OCI-LY7 (cell line): ENCODE results near the gene ATXN7L3. TPM values are rescaled to one million over a fixed set of nuclear protein-coding genes. Genes with fewer than 3 reads are reported as not detected.

Source experiments
- BruUV-seq: library from RNA; stranded (reverse); fragments of 400-500 nt; replicated peaks from 2 replicates; lab custom pipeline; 2021; lab: Mats Ljungman, UMichigan
- CTCF ChIA-PET: fragments of 300-600 bp; sonication (Branson Sonifier 250); formaldehyde crosslinking; loops from one replicate; lab custom pipeline; 2022; ENCODE audit warnings: antibody characterized with exemption; ENCODE audit not compliant: unreplicated experiment; lab: Charles Lee
- POLR2A ChIA-PET: fragments of 300-600 bp; sonication (Branson Sonifier 250); formaldehyde crosslinking; loops from one replicate; lab custom pipeline; 2022; ENCODE audit warnings: antibody characterized with exemption; lab: Charles Lee
- DNase-seq: peaks from one replicate; pipeline ENCODE4 v3.0.0-alpha.2; 2015; ENCODE audit warnings: low spot score
- H2AFZ ChIP-seq: fragments of 200-600 bp; sonication (generic), shearing (Covaris generic); 2 replicates; pipeline ENCODE4 v1.6.1; 2014; ENCODE audit warnings: mild to moderate bottlenecking, antibody characterized with exemption, low read length, moderate library complexity
- H3K27ac ChIP-seq: fragments of 200-600 bp; sonication (generic); 2 replicates; pipeline ENCODE4 v1.5.1; 2014; ENCODE audit warnings: mixed run types, low read depth, mild to moderate bottlenecking, moderate library complexity, low read length, inconsistent platforms; ENCODE audit not compliant: poor library complexity, severe bottlenecking
- H3K36me3 ChIP-seq: fragments of 200-600 bp; sonication (generic); 2 replicates; pipeline ENCODE4 v1.6.1; 2014; ENCODE audit warnings: mild to moderate bottlenecking, antibody characterized with exemption, low read length, moderate library complexity, mixed read lengths; ENCODE audit not compliant: insufficient read depth
- H3K4me1 ChIP-seq: fragments of 200-600 bp; sonication (generic); 2 replicates; pipeline ENCODE4 v1.5.1; 2014; ENCODE audit warnings: mild to moderate bottlenecking, low read length; ENCODE audit not compliant: insufficient read depth, poor library complexity, severe bottlenecking
- H3K4me2 ChIP-seq: fragments of 200-600 bp; sonication (generic); 2 replicates; pipeline ENCODE4 v1.6.1; 2014; ENCODE audit warnings: mild to moderate bottlenecking, low read length
- H3K4me3 ChIP-seq: fragments of 200-600 bp; sonication (generic); 2 replicates; pipeline ENCODE4 v1.5.1; 2014; ENCODE audit warnings: mild to moderate bottlenecking, low read depth, low read length; ENCODE audit not compliant: poor library complexity, severe bottlenecking
- H3K79me2 ChIP-seq: fragments of 200-600 bp; sonication (generic); 2 replicates; pipeline ENCODE4 v1.6.1; 2016; ENCODE audit warnings: low read depth, mild to moderate bottlenecking, low read length, moderate library complexity, mixed read lengths; ENCODE audit not compliant: insufficient read depth
- H3K9me2 ChIP-seq: fragments of 200-600 bp; sonication (generic); 2 replicates; pipeline ENCODE4 v1.6.1; 2016; ENCODE audit warnings: mild to moderate bottlenecking, low read length, mixed read lengths; ENCODE audit not compliant: insufficient read depth
- H3K9me3 ChIP-seq: fragments of 200-600 bp; sonication (generic); 2 replicates; pipeline ENCODE4 v1.6.1; 2014; ENCODE audit warnings: mild to moderate bottlenecking, mixed run types, low read length, mixed read lengths
- H4K20me1 ChIP-seq: fragments of 200-600 bp; sonication (generic); 2 replicates; pipeline ENCODE4 v1.6.1; 2014; ENCODE audit warnings: mild to moderate bottlenecking, antibody characterized with exemption, low read length, moderate library complexity, mixed read lengths; ENCODE audit not compliant: insufficient read depth
- CTCF ChIP-seq: fragments of 200-600 bp; sonication (generic); conservative IDR thresholded peaks from 2 replicates; pipeline ENCODE4 v1.5.1; 2014; ENCODE audit warnings: mild to moderate bottlenecking, antibody characterized with exemption, low read length, moderate library complexity, mixed read lengths
- EZH2phosphoT487 ChIP-seq: fragments of 200-600 bp; sonication (generic); IDR thresholded peaks from 2 replicates; pipeline ENCODE4 v1.6.1; 2018; ENCODE audit warnings: low read depth, borderline replicate concordance, mild to moderate bottlenecking, mixed run types, antibody characterized with exemption, low read length, moderate library complexity, mixed read lengths
- intact Hi-C: fragments of 100-400 bp; cut with micrococcal nuclease; formaldehyde crosslinking; loops from one replicate; pipeline ENCODE4 v1.10.0; 2022; ENCODE audit not compliant: unreplicated experiment
- total RNA-seq, 2 experiments: library from RNA; depleted of rRNA in 1 of 2; stranded (reverse); fragments of >200 nt in 1 of 2; shearing (Covaris generic) in 1 of 2; gene quantifications; 2 replicates each; pipeline ENCODE4 v1.2.3, GENCODE V29; 2014 to 2022

The ATXN7L3 gene
- total RNA-seq, 2 experiments from 2014 or later, result 57.7 to 106 TPM

GRCh38 chr17:44232061-44232460, 32.4 kb upstream of the ATXN7L3 start:
- no TSS peak for BruUV-seq

GRCh38 chr17:44230140-44230539, 30.5 kb upstream of the ATXN7L3 start:
- no peak overlapping the region for H3K27ac ChIP-seq
- peaks cover 9% of the 10 kb centered on the region for H3K4me1 ChIP-seq
- H3K36me3 ChIP-seq, result no peaks in the 10 kb centered on the region
- H3K9me3 ChIP-seq, result no peaks in the 10 kb centered on the region
- intact Hi-C loops, result no loop called here
- no TSS peak for BruUV-seq
- H2AFZ ChIP-seq, result no peak overlapping the region
- ChIA-PET CTCF (no interaction called here), POLR2A (no interaction called here)
- H3K79me2 ChIP-seq, result no peaks in the 10 kb centered on the region
- no peak for DNase-seq
- H3K4me2 ChIP-seq, result no peak overlapping the region
- TF ChIP-seq CTCF (no peak), EZH2phosphoT487 (no peak)
- no peaks in the 10 kb centered on the region for H4K20me1 ChIP-seq
- H3K9me2 ChIP-seq, result no peaks in the 10 kb centered on the region
- H3K4me3 ChIP-seq, result no peak overlapping the region

More at GRCh38 chr17:44232061-44232460, 32.4 kb upstream of the ATXN7L3 start:
- H2AFZ ChIP-seq, result no peak overlapping the region
- H3K4me1 ChIP-seq, result peaks cover 5% of the 10 kb centered on the region
- intact Hi-C loops, result no loop called here
- H3K36me3 ChIP-seq, result no peaks in the 10 kb centered on the region
- H3K9me3 ChIP-seq, result no peaks in the 10 kb centered on the region
- no peak overlapping the region for H3K27ac ChIP-seq
- no peaks in the 10 kb centered on the region for H3K9me2 ChIP-seq
- POLR2A ChIA-PET, result no interaction called here
- CTCF ChIA-PET, result no interaction called here
- no peak for DNase-seq
- no peaks in the 10 kb centered on the region for H3K79me2 ChIP-seq
- TF ChIP-seq CTCF, result no peak
- TF ChIP-seq EZH2phosphoT487, result no peak
- no peak overlapping the region for H3K4me3 ChIP-seq
- no peak overlapping the region for H3K4me2 ChIP-seq
- H4K20me1 ChIP-seq, result no peaks in the 10 kb centered on the region

GRCh38 chr17:44229090-44229489, 29.4 kb upstream of the ATXN7L3 start:
- POLR2A ChIA-PET, result interaction anchor here (0.6 to 1.1 kb wide), 3 partner anchors 11 to 17 kb away, joined by 3 to 4 read pairs (median 3); no protein-coding TSS in a partner anchor
- H2AFZ ChIP-seq, result no peak overlapping the region
- no TSS peak for BruUV-seq
- intact Hi-C loops, result no loop called here
- no peak for TF ChIP-seq CTCF
- no peak for TF ChIP-seq EZH2phosphoT487
- H3K4me1 ChIP-seq, result peaks cover 9% of the 10 kb centered on the region
- H3K36me3 ChIP-seq, result no peaks in the 10 kb centered on the region
- no peak overlapping the region for H3K27ac ChIP-seq
- no peaks in the 10 kb centered on the region for H3K79me2 ChIP-seq
- no peaks in the 10 kb centered on the region for H4K20me1 ChIP-seq
- no peak overlapping the region for H3K4me2 ChIP-seq
- no peak overlapping the region for H3K4me3 ChIP-seq
- no peak for DNase-seq
- no peaks in the 10 kb centered on the region for H3K9me2 ChIP-seq
- no peaks in the 10 kb centered on the region for H3K9me3 ChIP-seq
- CTCF ChIA-PET, result no interaction called here
